ENCODE results near the gene IQSEC3. TPM values are rescaled to one million over a fixed set of nuclear protein-coding genes. Genes with fewer than 3 reads are reported as not detected.

The IQSEC3 gene
- total RNA-seq, 1 experiment from 2014 or later = 1.7 TPM

DNA sequence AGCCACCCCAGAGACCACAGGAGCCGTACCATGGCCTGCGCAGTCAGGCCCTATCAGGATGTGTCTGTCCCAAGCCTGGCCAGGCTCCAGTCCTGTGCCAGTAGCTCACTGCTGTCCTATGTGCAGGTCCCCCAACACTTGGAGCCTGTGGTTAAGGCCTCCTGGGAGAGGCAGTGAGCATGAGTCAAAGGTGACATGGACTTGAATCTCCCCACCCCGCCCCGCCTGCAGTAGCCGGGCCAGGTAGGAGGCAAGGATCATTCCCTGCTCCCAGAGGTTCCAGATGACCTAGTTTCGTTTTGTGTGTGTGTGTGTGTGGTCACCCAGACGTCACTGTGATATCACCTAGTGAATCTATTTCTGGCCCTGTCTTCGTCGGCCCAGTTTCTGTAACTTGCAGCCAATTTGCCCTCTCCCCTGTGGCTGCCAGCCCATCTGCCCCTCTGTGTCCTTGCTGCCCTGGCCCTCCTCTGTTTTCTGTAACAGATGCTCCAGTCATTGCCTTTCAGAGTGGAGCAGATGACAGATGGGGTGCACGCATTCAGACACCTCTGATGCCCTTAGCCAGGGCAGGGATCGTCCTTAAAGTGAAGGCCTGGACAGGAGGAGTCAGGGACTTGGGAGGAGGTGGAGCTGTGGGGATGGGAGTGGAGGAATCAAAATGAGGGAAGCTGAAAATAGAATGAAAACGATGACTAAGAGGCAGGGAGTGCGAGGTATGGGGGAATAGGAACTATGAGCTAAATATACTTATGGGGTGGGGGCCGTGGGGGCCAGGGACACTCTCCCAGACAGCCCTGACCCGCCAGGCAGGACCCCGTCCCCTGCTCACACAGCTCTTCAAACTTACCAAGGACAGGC is 110.0 kb downstream of the IQSEC3 start:
- ChIA-PET CTCF (interaction anchor here (1.0 to 4.0 kb wide), 5 partner anchors 11 to 71 kb away, joined by 3 to 36 read pairs (median 4); no protein-coding TSS in a partner anchor), POLR2A (no interaction called here)
- no peak overlapping the region for H3K4me3 Mint-ChIP-seq
- no peaks in the 10 kb centered on the region; the same call in 1 of the 2 replicates for H3K27me3 Mint-ChIP-seq (ENCODE audit: low read depth)
- H3K4me1 Mint-ChIP-seq = peaks cover 28% of the 10 kb centered on the region
- no peaks in the 10 kb centered on the region for H3K9me3 Mint-ChIP-seq
- DNase-seq (ENCODE audit: low spot score) (no peak), ATAC-seq (no peak)
- no peaks in the 10 kb centered on the region for H3K36me3 Mint-ChIP-seq
- peak overlapping the region; percentile 11; the same call in 1 of the 2 replicates for H3K27ac Mint-ChIP-seq
- TF ChIP-seq, protein P1, sequence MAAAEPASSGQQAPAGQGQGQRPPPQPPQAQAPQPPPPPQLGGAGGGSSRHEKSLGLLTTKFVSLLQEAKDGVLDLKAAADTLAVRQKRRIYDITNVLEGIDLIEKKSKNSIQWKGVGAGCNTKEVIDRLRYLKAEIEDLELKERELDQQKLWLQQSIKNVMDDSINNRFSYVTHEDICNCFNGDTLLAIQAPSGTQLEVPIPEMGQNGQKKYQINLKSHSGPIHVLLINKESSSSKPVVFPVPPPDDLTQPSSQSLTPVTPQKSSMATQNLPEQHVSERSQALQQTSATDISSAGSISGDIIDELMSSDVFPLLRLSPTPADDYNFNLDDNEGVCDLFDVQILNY (CRISPR knock-in tag; IDR thresholded peaks at IDR 0.05) = no peak
- no peak for TF ChIP-seq JAZF1 (CRISPR knock-in tag; IDR thresholded peaks at IDR 0.05)
- no peak for TF ChIP-seq ZNF219 (CRISPR knock-in tag; IDR thresholded peaks at IDR 0.05; ENCODE audit: borderline replicate concordance)
- no peak for TF ChIP-seq TEAD4 (CRISPR knock-in tag; IDR thresholded peaks at IDR 0.05)
- TF ChIP-seq, protein P2, sequence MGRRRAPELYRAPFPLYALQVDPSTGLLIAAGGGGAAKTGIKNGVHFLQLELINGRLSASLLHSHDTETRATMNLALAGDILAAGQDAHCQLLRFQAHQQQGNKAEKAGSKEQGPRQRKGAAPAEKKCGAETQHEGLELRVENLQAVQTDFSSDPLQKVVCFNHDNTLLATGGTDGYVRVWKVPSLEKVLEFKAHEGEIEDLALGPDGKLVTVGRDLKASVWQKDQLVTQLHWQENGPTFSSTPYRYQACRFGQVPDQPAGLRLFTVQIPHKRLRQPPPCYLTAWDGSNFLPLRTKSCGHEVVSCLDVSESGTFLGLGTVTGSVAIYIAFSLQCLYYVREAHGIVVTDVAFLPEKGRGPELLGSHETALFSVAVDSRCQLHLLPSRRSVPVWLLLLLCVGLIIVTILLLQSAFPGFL (CRISPR knock-in tag; IDR thresholded peaks at IDR 0.05; ENCODE audit: borderline replicate concordance) = no peak
- TF ChIP-seq, protein P3, sequence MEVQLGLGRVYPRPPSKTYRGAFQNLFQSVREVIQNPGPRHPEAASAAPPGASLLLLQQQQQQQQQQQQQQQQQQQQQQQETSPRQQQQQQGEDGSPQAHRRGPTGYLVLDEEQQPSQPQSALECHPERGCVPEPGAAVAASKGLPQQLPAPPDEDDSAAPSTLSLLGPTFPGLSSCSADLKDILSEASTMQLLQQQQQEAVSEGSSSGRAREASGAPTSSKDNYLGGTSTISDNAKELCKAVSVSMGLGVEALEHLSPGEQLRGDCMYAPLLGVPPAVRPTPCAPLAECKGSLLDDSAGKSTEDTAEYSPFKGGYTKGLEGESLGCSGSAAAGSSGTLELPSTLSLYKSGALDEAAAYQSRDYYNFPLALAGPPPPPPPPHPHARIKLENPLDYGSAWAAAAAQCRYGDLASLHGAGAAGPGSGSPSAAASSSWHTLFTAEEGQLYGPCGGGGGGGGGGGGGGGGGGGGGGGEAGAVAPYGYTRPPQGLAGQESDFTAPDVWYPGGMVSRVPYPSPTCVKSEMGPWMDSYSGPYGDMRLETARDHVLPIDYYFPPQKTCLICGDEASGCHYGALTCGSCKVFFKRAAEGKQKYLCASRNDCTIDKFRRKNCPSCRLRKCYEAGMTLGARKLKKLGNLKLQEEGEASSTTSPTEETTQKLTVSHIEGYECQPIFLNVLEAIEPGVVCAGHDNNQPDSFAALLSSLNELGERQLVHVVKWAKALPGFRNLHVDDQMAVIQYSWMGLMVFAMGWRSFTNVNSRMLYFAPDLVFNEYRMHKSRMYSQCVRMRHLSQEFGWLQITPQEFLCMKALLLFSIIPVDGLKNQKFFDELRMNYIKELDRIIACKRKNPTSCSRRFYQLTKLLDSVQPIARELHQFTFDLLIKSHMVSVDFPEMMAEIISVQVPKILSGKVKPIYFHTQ (CRISPR knock-in tag; IDR thresholded peaks at IDR 0.05) = no peak
- TF ChIP-seq MYBL2 (CRISPR knock-in tag; IDR thresholded peaks at IDR 0.05) = no peak
- TF ChIP-seq ZNF232 (CRISPR knock-in tag; IDR thresholded peaks at IDR 0.05) = no peak
- TF ChIP-seq, protein P4, sequence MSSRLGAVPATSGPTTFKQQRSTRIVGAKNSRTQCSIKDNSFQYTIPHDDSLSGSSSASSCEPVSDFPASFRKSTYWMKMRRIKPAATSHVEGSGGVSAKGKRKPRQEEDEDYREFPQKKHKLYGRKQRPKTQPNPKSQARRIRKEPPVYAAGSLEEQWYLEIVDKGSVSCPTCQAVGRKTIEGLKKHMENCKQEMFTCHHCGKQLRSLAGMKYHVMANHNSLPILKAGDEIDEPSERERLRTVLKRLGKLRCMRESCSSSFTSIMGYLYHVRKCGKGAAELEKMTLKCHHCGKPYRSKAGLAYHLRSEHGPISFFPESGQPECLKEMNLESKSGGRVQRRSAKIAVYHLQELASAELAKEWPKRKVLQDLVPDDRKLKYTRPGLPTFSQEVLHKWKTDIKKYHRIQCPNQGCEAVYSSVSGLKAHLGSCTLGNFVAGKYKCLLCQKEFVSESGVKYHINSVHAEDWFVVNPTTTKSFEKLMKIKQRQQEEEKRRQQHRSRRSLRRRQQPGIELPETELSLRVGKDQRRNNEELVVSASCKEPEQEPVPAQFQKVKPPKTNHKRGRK (CRISPR knock-in tag; IDR thresholded peaks at IDR 0.05; ENCODE audit: borderline replicate concordance) = no peak
- TF ChIP-seq ELF4 (CRISPR knock-in tag; IDR thresholded peaks at IDR 0.05; ENCODE audit: low read depth) = no peak
- no peak for TF ChIP-seq NFYB (CRISPR knock-in tag; conservative IDR thresholded peaks at IDR 0.05; ENCODE audit: low read depth)
- TF ChIP-seq ZNF317 (CRISPR knock-in tag; IDR thresholded peaks at IDR 0.05; ENCODE audit: borderline replicate concordance, low read depth) = no peak
- TF ChIP-seq SMAD3 (CRISPR knock-in tag; IDR thresholded peaks at IDR 0.05; ENCODE audit: borderline replicate concordance) = no peak
- no peak for TF ChIP-seq GABPB1 (CRISPR knock-in tag; IDR thresholded peaks at IDR 0.05)
- TF ChIP-seq, protein P5, sequence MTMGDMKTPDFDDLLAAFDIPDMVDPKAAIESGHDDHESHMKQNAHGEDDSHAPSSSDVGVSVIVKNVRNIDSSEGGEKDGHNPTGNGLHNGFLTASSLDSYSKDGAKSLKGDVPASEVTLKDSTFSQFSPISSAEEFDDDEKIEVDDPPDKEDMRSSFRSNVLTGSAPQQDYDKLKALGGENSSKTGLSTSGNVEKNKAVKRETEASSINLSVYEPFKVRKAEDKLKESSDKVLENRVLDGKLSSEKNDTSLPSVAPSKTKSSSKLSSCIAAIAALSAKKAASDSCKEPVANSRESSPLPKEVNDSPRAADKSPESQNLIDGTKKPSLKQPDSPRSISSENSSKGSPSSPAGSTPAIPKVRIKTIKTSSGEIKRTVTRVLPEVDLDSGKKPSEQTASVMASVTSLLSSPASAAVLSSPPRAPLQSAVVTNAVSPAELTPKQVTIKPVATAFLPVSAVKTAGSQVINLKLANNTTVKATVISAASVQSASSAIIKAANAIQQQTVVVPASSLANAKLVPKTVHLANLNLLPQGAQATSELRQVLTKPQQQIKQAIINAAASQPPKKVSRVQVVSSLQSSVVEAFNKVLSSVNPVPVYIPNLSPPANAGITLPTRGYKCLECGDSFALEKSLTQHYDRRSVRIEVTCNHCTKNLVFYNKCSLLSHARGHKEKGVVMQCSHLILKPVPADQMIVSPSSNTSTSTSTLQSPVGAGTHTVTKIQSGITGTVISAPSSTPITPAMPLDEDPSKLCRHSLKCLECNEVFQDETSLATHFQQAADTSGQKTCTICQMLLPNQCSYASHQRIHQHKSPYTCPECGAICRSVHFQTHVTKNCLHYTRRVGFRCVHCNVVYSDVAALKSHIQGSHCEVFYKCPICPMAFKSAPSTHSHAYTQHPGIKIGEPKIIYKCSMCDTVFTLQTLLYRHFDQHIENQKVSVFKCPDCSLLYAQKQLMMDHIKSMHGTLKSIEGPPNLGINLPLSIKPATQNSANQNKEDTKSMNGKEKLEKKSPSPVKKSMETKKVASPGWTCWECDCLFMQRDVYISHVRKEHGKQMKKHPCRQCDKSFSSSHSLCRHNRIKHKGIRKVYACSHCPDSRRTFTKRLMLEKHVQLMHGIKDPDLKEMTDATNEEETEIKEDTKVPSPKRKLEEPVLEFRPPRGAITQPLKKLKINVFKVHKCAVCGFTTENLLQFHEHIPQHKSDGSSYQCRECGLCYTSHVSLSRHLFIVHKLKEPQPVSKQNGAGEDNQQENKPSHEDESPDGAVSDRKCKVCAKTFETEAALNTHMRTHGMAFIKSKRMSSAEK (CRISPR knock-in tag; IDR thresholded peaks at IDR 0.05; ENCODE audit: borderline replicate concordance) = no peak
